GM13976 (cell line): Measurements from ENCODE around the gene ITIH5.
"Not testable (repeated sequence)": the region's sequence is repeated elsewhere in the genome, so short reads cannot be mapped to it uniquely, and the experiment has no call there.

ENCODE experiments used
- DNase-seq: peaks from one replicate; pipeline ENCODE4 v3.0.0; 2012; ENCODE audit warnings: low spot score
- in situ Hi-C: fragments of 300-500 bp; cut with MboI; formaldehyde crosslinking; loops from one replicate; pipeline ENCODE4 v1.12.0; 2022; ENCODE audit warnings: low sequenced_read_pairs, mixed read lengths, inconsistent platforms; ENCODE audit not compliant: unreplicated experiment
- TF ChIP-seq, protein P1 (sequence below): IDR thresholded peaks from 2 replicates; pipeline ENCODE4 v1.5.1; 2012; ENCODE audit warnings: borderline replicate concordance, mild to moderate bottlenecking; ENCODE audit not compliant: insufficient read depth; ENCODE audit errors: extremely low read depth, missing control alignments, control extremely low read depth

The ITIH5 gene

GRCh38 chr10:7666253-7667023 is at the start of gene ITIH5:
TSS of gene ITIH5 (minus strand) at chr10:7666966. CDS start at chr10:7666892, 74 bp downstream.
- DNase-seq = peak; percentile 49
- TF ChIP-seq, protein P1, sequence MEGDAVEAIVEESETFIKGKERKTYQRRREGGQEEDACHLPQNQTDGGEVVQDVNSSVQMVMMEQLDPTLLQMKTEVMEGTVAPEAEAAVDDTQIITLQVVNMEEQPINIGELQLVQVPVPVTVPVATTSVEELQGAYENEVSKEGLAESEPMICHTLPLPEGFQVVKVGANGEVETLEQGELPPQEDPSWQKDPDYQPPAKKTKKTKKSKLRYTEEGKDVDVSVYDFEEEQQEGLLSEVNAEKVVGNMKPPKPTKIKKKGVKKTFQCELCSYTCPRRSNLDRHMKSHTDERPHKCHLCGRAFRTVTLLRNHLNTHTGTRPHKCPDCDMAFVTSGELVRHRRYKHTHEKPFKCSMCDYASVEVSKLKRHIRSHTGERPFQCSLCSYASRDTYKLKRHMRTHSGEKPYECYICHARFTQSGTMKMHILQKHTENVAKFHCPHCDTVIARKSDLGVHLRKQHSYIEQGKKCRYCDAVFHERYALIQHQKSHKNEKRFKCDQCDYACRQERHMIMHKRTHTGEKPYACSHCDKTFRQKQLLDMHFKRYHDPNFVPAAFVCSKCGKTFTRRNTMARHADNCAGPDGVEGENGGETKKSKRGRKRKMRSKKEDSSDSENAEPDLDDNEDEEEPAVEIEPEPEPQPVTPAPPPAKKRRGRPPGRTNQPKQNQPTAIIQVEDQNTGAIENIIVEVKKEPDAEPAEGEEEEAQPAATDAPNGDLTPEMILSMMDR = no peak
- in situ Hi-C loops = no loop called here

GRCh38 chr10:7715515-7715914 is 48.7 kb upstream of the ITIH5 start:
- no peak for DNase-seq
- TF ChIP-seq, protein P1 = no peak
- in situ Hi-C loops = no loop called here

DNA sequence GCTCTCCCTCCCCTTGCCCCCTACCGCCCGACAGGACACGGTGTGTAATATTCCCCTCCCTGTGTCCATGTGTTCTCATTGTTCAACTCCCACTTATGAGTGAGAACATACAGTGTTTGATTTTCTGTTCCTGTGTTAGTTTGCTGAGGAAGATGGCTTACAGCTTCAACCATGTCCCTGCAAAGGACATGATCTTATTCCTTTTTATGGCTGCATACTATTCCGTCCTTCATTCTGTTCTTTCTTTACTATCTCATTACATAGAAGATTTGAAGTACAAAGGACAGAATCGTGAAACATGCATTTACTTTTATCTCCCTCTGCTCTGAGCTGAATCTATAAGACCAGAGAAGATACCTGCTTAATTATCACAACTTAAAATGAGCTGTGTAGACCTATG is 44.3 kb upstream of the ITIH5 start:
- DNase-seq, in situ Hi-C loops: not testable (repeated sequence)

- DNase-seq = no peak
- TF ChIP-seq, protein P1 = no peak
- in situ Hi-C loops = no loop called here
These were observed 43.7 kb upstream of the ITIH5 start for GRCh38 chr10:7710446-7710845.

- DNase-seq = no peak
- in situ Hi-C loops = no loop called here
- TF ChIP-seq, protein P1 = no peak
These were observed 42.1 kb upstream of the ITIH5 start for GRCh38 chr10:7708832-7709231.

DNA sequence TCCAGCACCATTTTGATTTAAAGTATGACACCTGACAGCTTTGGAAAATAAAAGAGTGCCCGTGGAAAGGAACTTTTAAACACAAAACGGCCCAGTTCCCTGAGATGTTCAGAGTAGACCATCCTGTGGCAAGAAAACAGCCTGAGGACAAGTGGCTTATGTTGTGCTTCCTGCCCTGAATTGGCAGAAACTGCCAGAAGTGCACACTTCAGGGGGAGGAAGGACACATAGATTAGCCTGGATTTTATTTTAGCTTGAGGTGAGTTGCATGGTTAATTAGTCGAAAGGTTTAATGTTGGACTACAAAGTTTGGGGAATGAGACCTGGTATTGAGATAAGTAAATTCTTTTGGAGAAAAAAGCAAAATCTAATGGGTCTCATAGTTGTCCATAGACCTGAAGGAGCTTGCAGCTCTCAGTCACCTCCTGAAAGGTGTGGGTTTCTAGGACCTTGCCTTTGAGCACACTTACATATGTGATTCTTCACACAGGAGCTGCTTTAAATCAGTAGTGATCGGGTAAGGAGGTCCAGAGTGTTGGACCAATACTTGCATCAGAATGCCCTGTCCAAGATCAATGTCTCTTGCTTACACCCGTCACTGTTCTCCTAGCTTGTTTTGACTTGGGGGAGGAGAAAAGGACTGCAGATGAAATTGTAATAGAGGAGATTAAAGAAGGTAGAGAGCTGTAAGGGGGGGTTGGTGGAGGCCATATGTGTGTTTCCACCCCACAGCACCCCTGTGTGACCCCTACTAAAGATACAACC is 41.3 kb upstream of the ITIH5 start:
- DNase-seq = no peak
- TF ChIP-seq, protein P1 = no peak
- in situ Hi-C loops = no loop called here

DNA sequence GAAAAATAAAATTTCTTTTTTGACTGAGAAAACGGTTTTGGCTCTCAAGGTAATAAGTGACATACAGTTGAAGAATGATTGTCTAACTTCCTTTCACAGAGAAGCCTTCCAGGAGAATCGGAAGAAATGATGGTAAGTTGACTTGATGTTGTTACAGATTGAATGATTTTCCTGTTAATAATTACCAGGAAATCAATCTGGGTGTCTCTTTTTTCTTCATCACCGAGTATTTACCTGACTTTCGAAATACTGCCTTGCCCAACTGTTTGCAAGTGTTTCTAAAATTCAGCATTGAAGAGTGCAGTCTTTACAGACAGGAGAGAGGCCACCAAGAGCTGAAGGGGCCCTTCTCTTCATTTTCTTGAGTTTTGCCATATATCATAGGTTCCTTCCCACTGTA is 40.3 kb upstream of the ITIH5 start:
- TF ChIP-seq, protein P1 = no peak
- DNase-seq = no peak
- in situ Hi-C loops = no loop called here
